T-helper 2 cell treated with Interferon-gamma antibody and Interleukin-4, amounts not matched to agents 5 μg/mL and 100 μg/mL, for 36 hours (primary cell): ENCODE measurements around the gene SGSM1.

Source experiments
- DNase-seq: peaks from one replicate; pipeline ENCODE4 v3.0.0; 2021; ENCODE audit warnings: low spot score
- H3K27ac Mint-ChIP-seq: one replicate; pipeline ENCODE4 v1.8.0; 2021; ENCODE audit warnings: mild to moderate bottlenecking, mixed read lengths
- H3K27me3 Mint-ChIP-seq: one replicate; pipeline ENCODE4 v1.8.0; 2021; ENCODE audit warnings: low read depth, mixed read lengths
- H3K36me3 Mint-ChIP-seq: one replicate; pipeline ENCODE4 v1.8.0; 2021; ENCODE audit warnings: low read depth, mixed read lengths
- H3K4me1 Mint-ChIP-seq: one replicate; pipeline ENCODE4 v1.8.0; 2021; ENCODE audit warnings: low read depth, mixed read lengths
- H3K4me3 Mint-ChIP-seq: one replicate; pipeline ENCODE4 v1.8.0; 2022; ENCODE audit warnings: mild to moderate bottlenecking, moderate library complexity, mixed read lengths
- H3K9me3 Mint-ChIP-seq: one replicate; pipeline ENCODE4 v1.8.0; 2021; ENCODE audit warnings: mixed read lengths

SGSM1 gene

DNA sequence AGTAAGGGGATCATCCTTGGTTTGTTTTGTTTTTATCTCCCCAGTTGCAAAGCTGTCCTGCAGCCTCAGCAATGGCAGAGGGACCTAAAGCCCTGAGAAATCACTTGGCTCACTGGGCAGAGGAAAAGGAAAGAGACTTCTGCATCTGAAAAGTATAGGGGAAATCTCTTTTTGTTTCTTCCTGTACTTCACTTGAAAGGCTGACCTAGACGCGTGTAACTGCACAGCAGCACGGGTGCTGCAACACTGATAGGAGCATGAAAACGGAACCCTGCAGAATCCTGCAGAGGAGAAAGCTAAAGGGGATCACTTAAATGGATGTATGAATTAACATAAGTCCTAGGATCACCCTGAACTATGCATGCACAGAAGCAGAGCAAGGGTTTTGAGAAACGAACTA, 29.5 kb upstream of the SGSM1 start:
- DNase-seq: no peak
- Mint-ChIP-seq H3K27me3 (peaks cover 22% of the 10 kb centered on the region), H3K36me3 (no peaks in the 10 kb centered on the region), H3K4me1 (peaks cover 7% of the 10 kb centered on the region), H3K9me3 (no peaks in the 10 kb centered on the region), H3K4me3 (no peak overlapping the region), H3K27ac (no peak overlapping the region)

DNA sequence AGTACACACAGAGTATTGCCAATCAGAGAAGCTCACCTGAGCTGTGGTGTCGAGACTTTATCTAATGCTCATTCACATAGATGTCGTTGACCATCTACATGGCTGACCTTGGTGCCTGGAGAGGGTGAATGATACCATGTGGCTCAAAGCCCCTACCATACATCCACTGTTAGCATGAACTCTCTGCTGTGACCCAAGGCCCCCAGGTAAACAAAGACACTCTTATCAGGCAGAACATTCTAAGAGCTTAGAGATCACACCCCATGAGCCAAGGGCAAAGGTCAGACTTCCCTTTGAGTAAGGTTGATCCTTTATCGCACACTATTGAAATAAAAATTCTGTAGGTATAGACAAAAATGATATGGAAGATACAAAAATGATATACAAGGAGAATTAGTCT, 16.5 kb upstream of the SGSM1 start:
- Mint-ChIP-seq H3K27me3 (peaks cover 14% of the 10 kb centered on the region), H3K4me3 (no peak overlapping the region), H3K4me1 (no peaks in the 10 kb centered on the region), H3K36me3 (no peaks in the 10 kb centered on the region), H3K27ac (no peak overlapping the region), H3K9me3 (no peaks in the 10 kb centered on the region)
- no peak for DNase-seq

DNA sequence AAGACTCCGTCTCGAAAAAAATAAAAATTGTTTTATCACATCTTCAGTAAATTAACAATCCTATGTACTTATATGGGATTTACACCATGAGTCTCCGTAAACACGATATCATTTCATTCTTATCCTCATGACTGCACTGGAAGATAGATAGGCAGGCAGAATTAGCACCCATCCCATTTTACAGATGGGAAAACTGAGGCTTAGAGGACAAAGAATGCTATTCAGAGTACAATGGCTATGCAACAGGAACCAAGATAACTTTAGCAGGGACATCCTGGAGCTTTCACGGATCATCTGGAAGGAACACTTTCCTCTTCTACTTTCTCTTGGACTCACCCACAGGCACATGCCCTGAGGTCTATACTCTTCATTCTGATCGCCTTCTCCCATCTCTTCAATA, 14.6 kb upstream of the SGSM1 start:
- Mint-ChIP-seq H3K4me3 (no peak overlapping the region), H3K36me3 (no peaks in the 10 kb centered on the region), H3K27ac (no peak overlapping the region), H3K4me1 (no peaks in the 10 kb centered on the region), H3K27me3 (peaks cover 8% of the 10 kb centered on the region), H3K9me3 (no peaks in the 10 kb centered on the region)
- no peak for DNase-seq

DNA sequence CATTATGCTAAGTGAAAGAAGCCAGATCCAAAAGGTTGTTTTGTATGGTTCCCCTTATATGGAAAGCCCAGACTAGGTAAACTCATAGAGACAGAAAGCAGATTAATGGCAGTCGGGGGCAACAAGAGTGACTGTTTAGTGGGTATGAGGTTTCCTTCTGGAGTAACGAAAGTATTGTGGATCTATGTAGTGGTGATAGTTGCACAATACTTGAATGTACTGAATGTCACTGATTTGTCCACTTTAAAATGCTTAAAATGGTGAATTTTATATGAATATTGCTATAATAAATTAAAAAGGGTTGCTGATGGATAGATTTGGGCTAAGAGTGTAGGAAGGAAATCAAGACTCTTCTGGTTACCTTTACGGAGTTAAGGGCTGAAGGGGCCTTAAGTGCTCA, 10.0 kb upstream of the SGSM1 start:
- Mint-ChIP-seq H3K36me3 (no peaks in the 10 kb centered on the region), H3K4me1 (no peaks in the 10 kb centered on the region), H3K27ac (no peak overlapping the region), H3K4me3 (no peak overlapping the region), H3K9me3 (no peaks in the 10 kb centered on the region), H3K27me3 (peaks cover 4% of the 10 kb centered on the region)
- DNase-seq: no peak

DNA sequence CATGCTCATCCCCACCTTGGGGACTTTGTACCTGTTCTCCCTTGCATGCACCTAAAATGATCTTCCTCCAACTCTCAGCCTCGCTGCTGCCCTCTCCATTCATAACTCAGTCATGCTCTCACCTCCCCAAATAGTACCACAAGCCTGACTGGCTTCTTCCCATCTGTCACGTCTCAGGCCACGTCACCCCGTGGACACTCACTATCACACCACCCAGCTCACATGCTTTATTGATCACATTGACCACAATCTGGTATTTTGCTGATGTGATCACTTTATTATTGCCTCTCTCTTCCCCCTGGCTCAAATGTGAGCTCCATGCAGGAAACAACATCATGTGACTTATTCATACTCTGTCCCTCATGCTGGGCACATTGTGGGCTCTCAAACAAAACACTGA, 9.2 kb upstream of the SGSM1 start:
- Mint-ChIP-seq H3K4me1 (peaks cover 3% of the 10 kb centered on the region), H3K27ac (no peak overlapping the region), H3K4me3 (no peak overlapping the region), H3K9me3 (no peaks in the 10 kb centered on the region), H3K27me3 (peaks cover 4% of the 10 kb centered on the region), H3K36me3 (no peaks in the 10 kb centered on the region)
- no peak for DNase-seq

DNA sequence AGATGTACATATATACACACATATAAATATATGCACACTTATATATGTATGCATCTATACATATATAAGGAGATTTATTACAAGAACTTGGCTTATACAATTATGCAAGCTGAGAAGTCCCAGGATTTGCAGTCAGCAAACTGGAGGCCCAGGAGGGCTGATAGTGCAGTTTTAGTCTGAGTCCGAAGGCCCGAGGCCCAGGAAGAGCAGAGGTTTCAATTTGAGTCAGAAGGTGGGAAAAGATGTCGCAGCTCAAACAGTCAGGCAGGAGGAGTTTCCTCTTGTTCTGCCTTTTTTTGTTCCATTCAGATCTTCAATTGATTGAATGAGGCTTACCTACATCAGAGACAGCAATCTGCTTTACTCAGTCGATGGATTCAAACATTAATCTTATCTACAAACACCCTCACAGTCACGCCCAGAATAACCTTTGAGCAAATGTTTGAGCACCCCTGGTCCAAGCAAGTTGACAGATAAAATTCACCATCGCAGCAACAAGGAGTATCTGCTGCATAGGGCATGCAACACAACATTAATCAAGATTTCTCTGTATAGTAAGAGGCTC, 4.0 kb upstream of the SGSM1 start:
- peaks cover 7% of the 10 kb centered on the region for H3K4me1 Mint-ChIP-seq
- H3K9me3 Mint-ChIP-seq: no peaks in the 10 kb centered on the region
- H3K4me3 Mint-ChIP-seq: peak overlapping the region; percentile 58
- H3K36me3 Mint-ChIP-seq: no peaks in the 10 kb centered on the region
- H3K27ac Mint-ChIP-seq: peak overlapping the region; percentile 45
- DNase-seq: peak; percentile 49
- H3K27me3 Mint-ChIP-seq: peaks cover 1% of the 10 kb centered on the region

DNA sequence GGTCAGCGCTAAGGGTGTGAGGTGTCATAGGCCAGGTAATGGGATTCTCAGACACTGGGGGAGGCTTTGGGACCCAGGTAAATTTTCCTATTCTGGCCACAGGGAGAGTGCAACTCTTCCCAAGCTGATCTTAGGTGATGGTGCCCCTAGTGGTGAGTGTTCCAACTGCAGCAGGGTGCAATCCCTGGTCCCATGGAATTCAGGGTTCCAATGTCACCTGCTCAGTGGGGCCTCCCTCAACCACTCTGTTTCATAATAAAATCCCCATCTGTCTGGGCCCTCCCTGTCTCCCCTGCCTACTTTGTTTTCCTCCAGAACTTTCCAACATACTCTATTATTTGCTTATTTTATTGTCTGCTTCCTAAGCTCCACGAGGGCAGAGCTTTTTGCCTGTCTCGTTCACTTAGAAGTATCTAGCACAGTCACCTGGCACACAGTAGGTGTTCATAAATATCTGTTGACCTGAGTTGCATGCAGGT, 2.9 kb upstream of the SGSM1 start:
- no peaks in the 10 kb centered on the region for H3K36me3 Mint-ChIP-seq

DNA sequence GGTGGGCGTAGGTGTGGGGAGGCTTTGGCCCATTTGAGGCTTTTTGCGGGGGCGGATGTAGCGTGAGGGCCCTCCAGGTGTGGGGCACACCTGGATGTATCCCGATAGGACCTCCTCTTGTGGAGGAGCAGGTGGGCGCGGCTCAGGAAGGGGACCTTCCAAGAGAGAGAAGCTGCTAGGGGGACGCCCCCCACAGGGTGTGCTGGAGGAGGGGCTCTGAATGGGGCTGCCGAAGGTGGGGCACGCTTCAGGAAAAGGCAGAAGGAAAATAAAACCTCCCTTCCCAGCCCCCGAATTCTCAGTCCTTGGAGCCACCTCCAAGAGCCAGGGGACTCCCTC, 621 bp downstream of the SGSM1 start:
- H3K27ac Mint-ChIP-seq: no peak overlapping the region
- peaks cover 23% of the 10 kb centered on the region for H3K4me1 Mint-ChIP-seq
- no peaks in the 10 kb centered on the region for H3K9me3 Mint-ChIP-seq
- no peaks in the 10 kb centered on the region for H3K36me3 Mint-ChIP-seq
- DNase-seq: no peak
- peaks cover 18% of the 10 kb centered on the region for H3K27me3 Mint-ChIP-seq
- peak overlapping the region; percentile 19 for H3K4me3 Mint-ChIP-seq

More for the DNA sequence above, 2.9 kb upstream of the SGSM1 start:
- Mint-ChIP-seq H3K27ac (no peak overlapping the region), H3K9me3 (no peaks in the 10 kb centered on the region), H3K4me1 (peaks cover 9% of the 10 kb centered on the region), H3K27me3 (peaks cover 4% of the 10 kb centered on the region), H3K4me3 (no peak overlapping the region)
- peak; percentile 17 for DNase-seq

DNA sequence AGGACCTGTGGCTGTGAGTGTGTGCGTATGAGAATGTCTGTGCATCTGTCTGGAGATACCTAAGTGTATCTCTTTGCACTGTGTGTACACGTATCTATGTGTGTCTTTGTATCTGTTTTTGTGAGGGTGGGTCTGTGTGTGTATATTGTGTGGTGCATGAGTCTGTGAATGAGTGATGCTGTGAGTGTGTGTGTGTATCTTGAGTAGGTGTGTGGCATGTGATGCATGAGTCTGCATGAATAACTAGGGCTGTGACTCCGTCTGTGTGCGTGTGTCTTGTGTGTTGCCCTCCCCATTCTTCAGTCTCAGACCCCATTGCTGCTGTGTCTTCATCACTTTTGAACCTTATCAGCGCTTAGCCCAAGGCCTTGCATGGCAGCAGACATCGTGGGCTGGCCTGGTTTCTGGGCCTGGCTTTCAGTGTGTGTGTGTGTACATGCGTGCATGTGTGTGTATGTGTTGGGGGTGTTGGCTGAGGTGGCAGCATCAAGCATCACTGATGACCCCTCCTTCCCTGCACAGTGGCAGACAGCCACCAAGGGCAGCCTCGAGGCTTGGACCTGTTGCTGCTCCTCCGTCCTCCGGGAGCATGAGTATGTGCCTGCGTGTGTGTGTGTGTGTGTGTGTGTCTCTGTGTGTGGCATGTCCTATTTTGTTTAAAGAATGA, 1.4 kb downstream of the SGSM1 start:
- H3K4me1 Mint-ChIP-seq: peaks cover 17% of the 10 kb centered on the region

DNA sequence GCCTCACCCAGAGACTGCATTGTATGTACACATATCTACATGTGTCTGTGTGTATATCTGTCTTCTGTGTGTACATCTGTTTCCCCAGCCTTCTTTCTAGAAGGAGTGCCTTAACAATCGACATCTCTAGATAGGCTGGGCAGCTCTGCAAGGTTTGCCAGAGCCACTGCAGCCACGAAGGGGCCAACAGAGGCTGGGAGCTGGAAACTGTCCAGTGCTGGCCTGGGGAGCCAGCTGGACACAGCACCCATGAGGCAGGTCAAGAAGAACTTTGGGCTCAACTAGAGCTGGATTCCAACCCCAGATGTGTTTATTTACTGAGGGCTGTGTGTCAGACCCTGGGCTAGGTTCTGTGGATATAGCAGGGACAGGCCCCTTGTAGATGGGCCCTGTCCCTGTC, 3.3 kb downstream of the SGSM1 start:
- Mint-ChIP-seq H3K4me1 (peaks cover 21% of the 10 kb centered on the region), H3K4me3 (no peak overlapping the region), H3K36me3 (no peaks in the 10 kb centered on the region), H3K27me3 (peaks cover 22% of the 10 kb centered on the region), H3K9me3 (peaks cover 3% of the 10 kb centered on the region), H3K27ac (no peak overlapping the region)
- DNase-seq: no peak

More for the DNA sequence above, 1.4 kb downstream of the SGSM1 start:
- DNase-seq: no peak
- Mint-ChIP-seq H3K27me3 (peaks cover 18% of the 10 kb centered on the region), H3K4me3 (peak overlapping the region; percentile 7), H3K9me3 (no peaks in the 10 kb centered on the region), H3K36me3 (no peaks in the 10 kb centered on the region), H3K27ac (no peak overlapping the region)

DNA sequence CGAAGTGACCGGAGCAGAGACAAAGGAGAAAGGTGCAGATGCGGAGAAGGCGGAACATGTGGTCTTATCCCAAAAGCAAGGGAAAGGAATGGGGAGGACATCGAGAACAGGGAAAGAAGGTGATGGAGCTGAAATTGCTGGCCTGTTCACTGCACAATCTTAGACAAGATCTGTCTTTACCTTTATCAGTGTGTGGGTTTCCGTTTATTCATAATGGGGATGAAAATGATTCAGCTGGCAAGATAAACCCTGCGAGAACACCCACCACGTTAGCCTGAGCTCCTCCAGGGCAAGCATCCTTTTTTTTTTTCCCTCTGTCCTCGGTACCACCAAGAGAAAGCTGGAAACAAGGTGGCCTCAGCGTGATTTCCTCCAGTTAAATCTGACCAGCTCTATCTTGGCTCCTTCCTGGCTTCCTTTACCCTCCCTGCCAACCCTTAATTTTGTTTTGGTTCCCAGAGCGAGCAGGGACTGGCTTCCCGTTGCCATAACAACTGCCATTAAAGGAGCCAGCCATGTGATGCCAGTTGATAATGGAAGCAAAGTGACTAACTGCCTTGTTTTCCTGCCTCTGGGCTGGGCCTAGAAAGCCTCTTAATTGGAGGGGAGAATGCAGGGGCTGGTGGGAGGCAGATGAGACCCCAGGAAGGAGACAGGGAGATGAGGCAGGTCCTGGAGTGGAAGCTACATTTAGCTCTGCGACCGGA, 4.2 kb downstream of the SGSM1 start:
- Mint-ChIP-seq H3K36me3 (peaks cover 3% of the 10 kb centered on the region), H3K27ac (no peak overlapping the region), H3K4me1 (peaks cover 21% of the 10 kb centered on the region), H3K4me3 (peak overlapping the region; percentile 46), H3K27me3 (peaks cover 24% of the 10 kb centered on the region), H3K9me3 (peaks cover 11% of the 10 kb centered on the region)
- DNase-seq: peak; percentile 12

DNA sequence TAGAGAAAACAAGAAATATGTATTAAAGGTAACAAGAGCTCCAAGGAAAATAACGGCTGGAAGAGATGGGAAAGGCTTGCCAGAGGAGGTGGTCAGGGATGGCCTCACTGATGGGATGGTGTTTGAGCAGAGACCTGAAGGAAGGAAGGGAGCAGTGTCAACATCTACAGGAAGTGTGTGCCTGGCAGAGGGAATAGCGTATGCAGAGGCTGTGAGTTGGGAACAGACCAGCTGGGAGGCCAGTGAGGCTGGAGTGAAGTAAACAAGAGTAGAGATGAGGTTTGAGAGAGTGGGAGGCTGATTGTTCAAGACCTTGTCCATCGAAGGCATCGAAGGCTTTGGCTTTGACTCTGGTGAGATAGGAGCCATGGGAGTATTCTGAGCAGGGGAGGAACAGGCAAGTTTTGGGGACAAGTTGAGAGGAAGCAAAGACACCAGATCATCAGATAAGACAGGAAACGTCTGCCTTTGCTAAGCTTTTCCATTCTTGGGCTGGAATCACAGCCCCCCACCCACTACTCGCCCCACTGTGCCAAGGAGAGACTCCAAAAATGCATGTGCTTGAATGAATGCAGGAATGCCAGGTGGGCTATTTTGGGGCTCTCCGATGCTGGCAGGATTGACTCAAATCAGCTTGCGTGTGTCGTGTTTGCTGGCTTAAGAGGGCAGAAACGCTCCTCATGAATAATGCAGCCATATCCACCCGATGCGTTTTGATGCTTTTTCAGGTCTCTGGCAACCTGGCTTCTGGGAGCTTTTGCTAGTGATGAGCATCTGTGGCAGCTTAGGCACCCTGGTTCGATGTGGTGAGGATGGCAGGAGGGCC, 7.2 kb downstream of the SGSM1 start:
- H3K36me3 Mint-ChIP-seq: peaks cover 3% of the 10 kb centered on the region
- H3K27ac Mint-ChIP-seq: no peak overlapping the region

DNA sequence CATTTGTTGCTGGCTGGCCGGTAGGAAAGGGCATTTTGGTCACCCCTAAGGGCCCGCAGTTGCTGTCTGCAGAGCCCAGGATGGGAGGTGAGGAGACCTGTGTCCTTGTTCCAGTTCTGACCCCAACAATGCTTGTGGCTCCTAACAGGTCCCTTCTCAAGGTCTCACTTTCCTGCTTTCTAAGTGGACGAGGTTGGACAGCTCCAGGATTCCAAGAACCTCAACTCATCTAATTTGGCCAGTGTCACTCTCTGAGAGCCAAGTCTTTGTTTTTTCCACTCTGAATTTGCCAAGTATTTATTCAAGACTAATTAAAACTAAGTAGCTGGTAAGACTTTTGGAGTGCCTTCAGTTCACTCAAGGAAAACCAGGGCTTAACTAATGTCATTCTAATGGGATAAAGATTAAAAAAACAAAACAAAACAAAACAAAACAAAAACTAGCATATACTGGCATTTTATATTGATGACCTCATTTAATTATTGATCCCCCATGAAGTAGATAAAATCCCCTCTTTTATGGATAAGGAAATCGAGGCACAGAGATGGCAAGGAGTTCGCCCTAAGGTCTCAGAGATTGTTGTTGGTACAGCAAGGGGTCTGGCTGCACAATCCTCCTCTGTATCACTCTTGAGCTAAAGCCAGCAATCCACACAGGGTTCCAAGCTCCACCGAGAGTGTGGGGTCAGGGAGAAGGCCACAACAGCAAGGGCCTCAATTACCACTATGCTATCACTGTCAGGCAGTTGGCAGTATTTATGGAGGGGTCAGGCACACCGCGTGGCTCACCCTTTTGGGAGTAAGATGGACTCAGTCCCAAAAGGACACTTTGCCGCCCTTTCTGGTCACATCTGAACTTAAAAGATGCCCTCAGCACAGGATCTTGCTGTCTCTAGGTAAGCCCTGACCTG, 8.1 kb downstream of the SGSM1 start:
- Mint-ChIP-seq H3K27me3 (peaks cover 19% of the 10 kb centered on the region), H3K9me3 (peaks cover 21% of the 10 kb centered on the region), H3K36me3 (peaks cover 3% of the 10 kb centered on the region), H3K27ac (no peak overlapping the region), H3K4me1 (peaks cover 17% of the 10 kb centered on the region), H3K4me3 (no peak overlapping the region)
- DNase-seq: no peak

More for the DNA sequence above, 7.2 kb downstream of the SGSM1 start:
- Mint-ChIP-seq H3K27me3 (peaks cover 21% of the 10 kb centered on the region), H3K9me3 (peaks cover 21% of the 10 kb centered on the region), H3K4me3 (no peak overlapping the region), H3K4me1 (peaks cover 19% of the 10 kb centered on the region)
- no peak for DNase-seq
